HepG2 (cell line): ENCODE results near the gene NSUN6. TPM values are rescaled to one million over a fixed set of nuclear protein-coding genes. Genes with fewer than 3 reads are reported as not detected.
A peak's percentile ranks its signal among the peaks of the same experiment; 100 is the strongest.

Experiments used
- ATAC-seq: fragments of 200-7000 bp; cut with Tn5 transposase; 3 replicates; pipeline ENCODE4 v1.9.1; 2020; ENCODE audit warnings: mild to moderate bottlenecking, moderate library complexity
- BruUV-seq: library from RNA; stranded (reverse); fragments of 400-500 nt; replicated peaks from 2 replicates; lab custom pipeline; 2021; lab: Mats Ljungman, UMichigan
- CTCF ChIA-PET: fragments of 300-600 bp; formaldehyde crosslinking; extraction: SDS; loops from one replicate; lab custom pipeline; 2021; ENCODE audit warnings: low total read pairs, inconsistent platforms, low intra/inter-chr PET ratio; lab: Yijun Ruan, JAX
- POLR2A ChIA-PET: fragments of 350-600 bp; sonication (Branson Sonifier 250); formaldehyde crosslinking; loops from one replicate; lab custom pipeline; 2020; ENCODE audit warnings: antibody characterized with exemption, inconsistent platforms; lab: Yijun Ruan, JAX
- DNase-seq: peaks from one replicate; pipeline ENCODE4 v3.0.0-alpha.2; 2015; ENCODE audit warnings: low spot score
- FAIRE-seq: peaks from 3 replicates; lab custom pipeline; 2011; peaks lifted over from hg19 to GRCh38; lab: Jason Lieb, UNC
- H2AFZ ChIP-seq: one replicate; pipeline ENCODE4 v1.6.1; 2011; ENCODE audit warnings: low read length, inconsistent platforms
- H3K27ac ChIP-seq: fragments of 300-600 bp; 3 replicates; pipeline ENCODE4 v1.8.0; 2011; ENCODE audit warnings: mixed run types, mild to moderate bottlenecking, mixed read lengths, low read length, inconsistent platforms; ENCODE audit not compliant: insufficient read depth; ENCODE audit errors: extremely low read length
- H3K27me3 ChIP-seq, 2 experiments: fragments of 200-600 bp in 1 of 2; 2 replicates in 1 of 2; 3 replicates in 1 of 2; pipeline versions ENCODE4 v1.6.0 to v1.8.0; 2011; ENCODE audit warnings: low read length in 2 of 2, mild to moderate bottlenecking in 2 of 2, moderate library complexity in 2 of 2, inconsistent platforms in 1 of 2; ENCODE audit not compliant: insufficient read depth in 2 of 2, control insufficient read depth in 1 of 2
- H3K36me3 ChIP-seq, 2 experiments: fragments of 200-600 bp in 1 of 2; replicated peaks in 1 of 2; 2 replicates in 1 of 2; 3 replicates in 1 of 2; pipeline versions ENCODE4 v1.5.1 to v1.8.0; 2011; ENCODE audit warnings: low read length in 2 of 2, inconsistent platforms in 1 of 2; ENCODE audit not compliant: insufficient read depth in 2 of 2, control insufficient read depth in 1 of 2
- H3K4me1 ChIP-seq: 2 replicates; pipeline ENCODE4 v1.5.1; 2012; ENCODE audit warnings: low read length, inconsistent platforms; ENCODE audit not compliant: insufficient read depth
- H3K4me2 ChIP-seq: 2 replicates; pipeline ENCODE4 v1.6.0; 2011; ENCODE audit warnings: low read depth, low read length, inconsistent platforms
- H3K4me3 ChIP-seq, 3 experiments: fragments of 200-600 bp in 1 of 3; sonication (generic), shearing (Covaris generic) in 1 of 3; replicated peaks in 1 of 3; 2 replicates each; pipeline ENCODE4 v1.5.1; 2011 to 2016; ENCODE audit warnings: low read length in 3 of 3, inconsistent platforms in 2 of 3, low read depth in 2 of 3, mild to moderate bottlenecking in 2 of 3, control low read depth in 1 of 3, mixed read lengths in 1 of 3; ENCODE audit not compliant: insufficient read depth in 1 of 3
- H3K79me2 ChIP-seq: one replicate; pipeline ENCODE4 v1.6.1; 2011; ENCODE audit warnings: low read length, inconsistent platforms; ENCODE audit not compliant: insufficient read depth
- H3K9ac ChIP-seq: 2 replicates; pipeline ENCODE4 v1.6.0; 2011; ENCODE audit warnings: mild to moderate bottlenecking, low read depth, low read length, inconsistent platforms; ENCODE audit not compliant: insufficient read depth
- H3K9me3 ChIP-seq: 2 replicates; pipeline ENCODE4 v1.5.1; 2012; ENCODE audit warnings: mild to moderate bottlenecking, low read length
- H4K20me1 ChIP-seq: 2 replicates; pipeline ENCODE4 v1.6.0; 2011; ENCODE audit warnings: inconsistent platforms, mild to moderate bottlenecking, low read length, moderate library complexity; ENCODE audit not compliant: insufficient read depth
- CEBPG ChIP-seq: IDR thresholded peaks from 2 replicates; pipeline ENCODE4 v1.6.1; 2016
- ERF ChIP-seq: IDR thresholded peaks from 2 replicates; pipeline ENCODE4 v1.6.1; 2018; ENCODE audit warnings: missing biosample characterization, missing genetic modification reagents
- PITX1 ChIP-seq: sonication (generic); formaldehyde crosslinking; IDR thresholded peaks from 2 replicates; pipeline ENCODE4 v1.5.1; 2020; ENCODE audit warnings: mild to moderate bottlenecking, missing genetic modification reagents
- TBX3 ChIP-seq: fragments of 450-650 bp; IDR thresholded peaks from 2 replicates; pipeline ENCODE4 v1.6.1; 2017; ENCODE audit warnings: antibody characterized with exemption, mild to moderate bottlenecking, inconsistent platforms, borderline replicate concordance
- ZBTB20 ChIP-seq: sonication (generic); formaldehyde crosslinking; IDR thresholded peaks from 2 replicates; pipeline ENCODE4 v1.8.1; 2023; ENCODE audit warnings: missing genetic modification reagents, low read depth, mild to moderate bottlenecking, borderline replicate concordance
- ZNF12 ChIP-seq: sonication (generic); formaldehyde crosslinking; IDR thresholded peaks from 2 replicates; pipeline ENCODE4 v1.5.0; 2020; ENCODE audit warnings: missing genetic modification reagents
- ZNF350 ChIP-seq: sonication (generic); formaldehyde crosslinking; IDR thresholded peaks from 2 replicates; pipeline ENCODE4 v1.4.0; 2020; ENCODE audit warnings: mild to moderate bottlenecking, low read depth, missing genetic modification reagents, borderline replicate concordance
- WGBS: methylation state at CpG from one replicate; pipeline ENCODE4 v1.1.6; 2017; ENCODE audit warnings: low lambda C conversion rate; 5-methylcytosine and 5-hydroxymethylcytosine counted together
- in situ Hi-C: cut with HindIII; loops from 2 replicates; pipeline ENCODE4 v1.10.0; 2017; ENCODE audit warnings: low pct_unique_long_range_greater_than_20kb; ENCODE audit not compliant: extremely low pct_ligation_motif_present
- intact Hi-C: fragments of 100-400 bp; cut with micrococcal nuclease; formaldehyde crosslinking; loops from one replicate; pipeline ENCODE4 v1.10.0; 2022; ENCODE audit not compliant: unreplicated experiment
- polyA plus RNA-seq, 8 experiments: library from polyadenylated mRNA; depleted of rRNA in 3 of 8; stranded (reverse) in 7 of 8; unstranded in 1 of 8; fragments of >200 nt; fragmentation: Illumina TruSeq in 4 of 8; extraction: Trizol in 4 of 8; gene quantifications; 2 replicates each; pipeline versions ENCODE4 v1.2.1 to v1.2.3, GENCODE V29; 2011 to 2016; ENCODE audit warnings: low read depth in 4 of 8, missing spikeins in 1 of 8, mixed read lengths in 1 of 8; ENCODE audit not compliant: insufficient read depth in 1 of 8
- total RNA-seq, 5 experiments: library from RNA; depleted of rRNA; stranded (reverse); fragments of >200 nt; fragmentation: Illumina TruSeq; extraction: Trizol; gene quantifications; 2 replicates each; pipeline ENCODE4 v1.2.3, GENCODE V29; 2016; ENCODE audit warnings: low read depth in 1 of 5
- TF ChIP-seq, protein P1 (sequence below): IDR thresholded peaks from 2 replicates; pipeline ENCODE4 v1.6.1; 2016; ENCODE audit warnings: missing compliant biosample characterization, missing genetic modification reagents, borderline replicate concordance
- TF ChIP-seq, protein P2 (sequence below): sonication (generic); formaldehyde crosslinking; IDR thresholded peaks from 2 replicates; pipeline ENCODE4 v1.5.1; 2020; ENCODE audit warnings: mild to moderate bottlenecking, missing genetic modification reagents, borderline replicate concordance
- TF ChIP-seq, protein P3 (sequence below): sonication (generic); formaldehyde crosslinking; IDR thresholded peaks from 2 replicates; pipeline ENCODE4 v1.9.0; 2022; ENCODE audit warnings: low read depth, missing genetic modification reagents

Gene NSUN6
- total and polyA plus RNA-seq, 2 of the 13 experiments (the other 11 are each of a cell fraction or from before 2014, with no cell fraction given) = 17.2 to 19.3 TPM

DNA sequence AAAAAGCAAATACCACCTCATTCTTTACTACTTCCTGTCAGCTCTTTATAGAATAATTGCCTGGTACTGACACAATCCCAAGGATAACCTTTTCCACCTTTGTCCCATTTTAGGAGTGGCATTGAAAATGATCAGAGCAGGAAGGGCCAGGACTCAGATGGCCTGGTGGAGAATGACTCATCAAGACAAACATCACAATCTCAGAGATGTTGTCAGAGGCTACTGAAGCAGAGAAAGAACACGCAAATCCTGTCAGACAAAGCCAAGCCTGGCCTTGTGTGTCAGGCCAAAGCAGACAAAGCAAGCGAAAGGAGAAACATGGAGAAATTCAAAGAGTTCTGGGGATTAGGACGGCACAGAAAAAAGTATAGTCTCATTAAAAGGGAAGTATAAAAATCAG, 40.9 kb downstream of the NSUN6 start:
- peak overlapping the region; percentile 68 for H3K9ac ChIP-seq
- POLR2A ChIA-PET = interaction anchor here (0.6 to 2.9 kb wide), 6 partner anchors 17 to 56 kb away, joined by 3 to 15 read pairs (median 5); partner anchors contain the start of gene ARL5B
- H3K4me2 ChIP-seq = peak overlapping the region; percentile 54
- intact Hi-C loops = loop anchor here (1.0 to 2.0 kb wide), 2 partner anchors 40 to 49 kb away; partner anchors contain the start of genes ARL5B and NSUN6
- FAIRE-seq = peak; percentile 97
- CTCF ChIA-PET = no interaction called here
- peaks cover 57% of the 10 kb centered on the region for H3K4me1 ChIP-seq
- H3K27ac ChIP-seq = peak overlapping the region; percentile 74
- peak; percentile 99 for ATAC-seq
- BruUV-seq = no TSS peak
- in situ Hi-C loops = no loop called here
- H3K79me2 ChIP-seq = no peaks in the 10 kb centered on the region
- peak overlapping the region in 1 of 3 experiments; percentile 27; a peak in 1 of 6 replicates for H3K4me3 ChIP-seq
- DNase-seq = peak; percentile 98
- H4K20me1 ChIP-seq = no peaks in the 10 kb centered on the region
- H3K36me3 ChIP-seq = peaks cover 1 to 4% of the 10 kb centered on the region in 2 experiments; a peak in 3 of 5 replicates
- 1% methylated on average over 3 of the region's 3 CpGs for WGBS
- H3K9me3 ChIP-seq = no peaks in the 10 kb centered on the region
- no peaks in the 10 kb centered on the region for H3K27me3 ChIP-seq
- H2AFZ ChIP-seq = no peak overlapping the region
- peak; percentile 36; the same call in 1 of the 2 replicates for TF ChIP-seq TBX3
- peak; percentile 60; the same call in 1 of the 2 replicates for TF ChIP-seq ZNF12 (CRISPR knock-in tag)
- peak; percentile 81 for TF ChIP-seq PITX1 (CRISPR knock-in tag)
- TF ChIP-seq ZBTB20 (CRISPR knock-in tag) = peak; percentile 45; the same call in 1 of the 2 replicates
- TF ChIP-seq, protein P1, sequence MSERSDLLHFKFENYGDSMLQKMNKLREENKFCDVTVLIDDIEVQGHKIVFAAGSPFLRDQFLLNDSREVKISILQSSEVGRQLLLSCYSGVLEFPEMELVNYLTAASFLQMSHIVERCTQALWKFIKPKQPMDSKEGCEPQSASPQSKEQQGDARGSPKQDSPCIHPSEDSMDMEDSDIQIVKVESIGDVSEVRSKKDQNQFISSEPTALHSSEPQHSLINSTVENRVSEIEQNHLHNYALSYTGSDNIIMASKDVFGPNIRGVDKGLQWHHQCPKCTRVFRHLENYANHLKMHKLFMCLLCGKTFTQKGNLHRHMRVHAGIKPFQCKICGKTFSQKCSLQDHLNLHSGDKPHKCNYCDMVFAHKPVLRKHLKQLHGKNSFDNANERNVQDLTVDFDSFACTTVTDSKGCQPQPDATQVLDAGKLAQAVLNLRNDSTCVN = peak; percentile 39; the same call in 1 of the 2 replicates
- TF ChIP-seq, protein P2, sequence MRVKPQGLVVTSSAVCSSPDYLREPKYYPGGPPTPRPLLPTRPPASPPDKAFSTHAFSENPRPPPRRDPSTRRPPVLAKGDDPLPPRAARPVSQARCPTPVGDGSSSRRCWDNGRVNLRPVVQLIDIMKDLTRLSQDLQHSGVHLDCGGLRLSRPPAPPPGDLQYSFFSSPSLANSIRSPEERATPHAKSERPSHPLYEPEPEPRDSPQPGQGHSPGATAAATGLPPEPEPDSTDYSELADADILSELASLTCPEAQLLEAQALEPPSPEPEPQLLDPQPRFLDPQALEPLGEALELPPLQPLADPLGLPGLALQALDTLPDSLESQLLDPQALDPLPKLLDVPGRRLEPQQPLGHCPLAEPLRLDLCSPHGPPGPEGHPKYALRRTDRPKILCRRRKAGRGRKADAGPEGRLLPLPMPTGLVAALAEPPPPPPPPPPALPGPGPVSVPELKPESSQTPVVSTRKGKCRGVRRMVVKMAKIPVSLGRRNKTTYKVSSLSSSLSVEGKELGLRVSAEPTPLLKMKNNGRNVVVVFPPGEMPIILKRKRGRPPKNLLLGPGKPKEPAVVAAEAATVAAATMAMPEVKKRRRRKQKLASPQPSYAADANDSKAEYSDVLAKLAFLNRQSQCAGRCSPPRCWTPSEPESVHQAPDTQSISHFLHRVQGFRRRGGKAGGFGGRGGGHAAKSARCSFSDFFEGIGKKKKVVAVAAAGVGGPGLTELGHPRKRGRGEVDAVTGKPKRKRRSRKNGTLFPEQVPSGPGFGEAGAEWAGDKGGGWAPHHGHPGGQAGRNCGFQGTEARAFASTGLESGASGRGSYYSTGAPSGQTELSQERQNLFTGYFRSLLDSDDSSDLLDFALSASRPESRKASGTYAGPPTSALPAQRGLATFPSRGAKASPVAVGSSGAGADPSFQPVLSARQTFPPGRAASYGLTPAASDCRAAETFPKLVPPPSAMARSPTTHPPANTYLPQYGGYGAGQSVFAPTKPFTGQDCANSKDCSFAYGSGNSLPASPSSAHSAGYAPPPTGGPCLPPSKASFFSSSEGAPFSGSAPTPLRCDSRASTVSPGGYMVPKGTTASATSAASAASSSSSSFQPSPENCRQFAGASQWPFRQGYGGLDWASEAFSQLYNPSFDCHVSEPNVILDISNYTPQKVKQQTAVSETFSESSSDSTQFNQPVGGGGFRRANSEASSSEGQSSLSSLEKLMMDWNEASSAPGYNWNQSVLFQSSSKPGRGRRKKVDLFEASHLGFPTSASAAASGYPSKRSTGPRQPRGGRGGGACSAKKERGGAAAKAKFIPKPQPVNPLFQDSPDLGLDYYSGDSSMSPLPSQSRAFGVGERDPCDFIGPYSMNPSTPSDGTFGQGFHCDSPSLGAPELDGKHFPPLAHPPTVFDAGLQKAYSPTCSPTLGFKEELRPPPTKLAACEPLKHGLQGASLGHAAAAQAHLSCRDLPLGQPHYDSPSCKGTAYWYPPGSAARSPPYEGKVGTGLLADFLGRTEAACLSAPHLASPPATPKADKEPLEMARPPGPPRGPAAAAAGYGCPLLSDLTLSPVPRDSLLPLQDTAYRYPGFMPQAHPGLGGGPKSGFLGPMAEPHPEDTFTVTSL (CRISPR knock-in tag) = peak; percentile 91; the same call in 1 of the 2 replicates
- TF ChIP-seq ERF (CRISPR knock-in tag) = peak; percentile 89
- peak; percentile 66; the same call in 1 of the 2 replicates for TF ChIP-seq ZNF350 (CRISPR knock-in tag)
- TF ChIP-seq, protein P3, sequence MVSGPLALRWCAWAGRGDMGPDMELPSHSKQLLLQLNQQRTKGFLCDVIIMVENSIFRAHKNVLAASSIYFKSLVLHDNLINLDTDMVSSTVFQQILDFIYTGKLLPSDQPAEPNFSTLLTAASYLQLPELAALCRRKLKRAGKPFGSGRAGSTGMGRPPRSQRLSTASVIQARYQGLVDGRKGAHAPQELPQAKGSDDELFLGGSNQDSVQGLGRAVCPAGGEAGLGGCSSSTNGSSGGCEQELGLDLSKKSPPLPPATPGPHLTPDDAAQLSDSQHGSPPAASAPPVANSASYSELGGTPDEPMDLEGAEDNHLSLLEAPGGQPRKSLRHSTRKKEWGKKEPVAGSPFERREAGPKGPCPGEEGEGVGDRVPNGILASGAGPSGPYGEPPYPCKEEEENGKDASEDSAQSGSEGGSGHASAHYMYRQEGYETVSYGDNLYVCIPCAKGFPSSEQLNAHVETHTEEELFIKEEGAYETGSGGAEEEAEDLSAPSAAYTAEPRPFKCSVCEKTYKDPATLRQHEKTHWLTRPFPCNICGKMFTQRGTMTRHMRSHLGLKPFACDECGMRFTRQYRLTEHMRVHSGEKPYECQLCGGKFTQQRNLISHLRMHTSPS = peak; percentile 40; the same call in 1 of the 2 replicates
- peak; percentile 67 for TF ChIP-seq CEBPG (CRISPR knock-in tag)
